SK-N-SH treated with all-trans-retinoic acid at 6 μM for 48 hours (cell line): ENCODE measurements around the gene CCDC197.

Experiments
- ATAC-seq: fragments of 200-7000 bp; cut with Tn5 transposase; 3 replicates; pipeline ENCODE4 v1.9.1; 2020; ENCODE audit warnings: mild to moderate bottlenecking, moderate library complexity
- ARNTL ChIP-seq: fragments of 450-650 bp; formaldehyde crosslinking; IDR thresholded peaks from 2 replicates; pipeline ENCODE4 v1.5.0; 2020; ENCODE audit warnings: low read depth, mild to moderate bottlenecking, moderate library complexity, borderline replicate concordance
- CSDC2 ChIP-seq: fragments of 250-450 bp; sonication (Bioruptor Pico); IDR thresholded peaks from 2 replicates; pipeline ENCODE4 v1.5.0; 2020; ENCODE audit warnings: mild to moderate bottlenecking, moderate library complexity
- CSRNP3 ChIP-seq: fragments of 250-450 bp; sonication (Bioruptor Pico); IDR thresholded peaks from 2 replicates; pipeline ENCODE4 v1.5.1; 2021; ENCODE audit warnings: mild to moderate bottlenecking, moderate library complexity
- ESRRG ChIP-seq: fragments of 250-450 bp; sonication (Bioruptor Pico); IDR thresholded peaks from 2 replicates; pipeline ENCODE4 v1.6.1; 2021; ENCODE audit warnings: mild to moderate bottlenecking
- GLIS3 ChIP-seq: fragments of 250-450 bp; sonication (Bioruptor Pico); IDR thresholded peaks from 2 replicates; pipeline ENCODE4 v1.5.0; 2020; ENCODE audit warnings: mild to moderate bottlenecking, moderate library complexity
- ISL1 ChIP-seq: fragments of 250-450 bp; sonication (Bioruptor Pico); IDR thresholded peaks from 2 replicates; pipeline ENCODE4 v2.1.2; 2022; ENCODE audit warnings: mild to moderate bottlenecking, moderate library complexity
- OSR1 ChIP-seq: fragments of 250-450 bp; sonication (Bioruptor Pico); IDR thresholded peaks from 2 replicates; pipeline ENCODE4 v1.8.0; 2022; ENCODE audit warnings: moderate library complexity, mild to moderate bottlenecking, inconsistent platforms
- PATZ1 ChIP-seq: fragments of 250-450 bp; sonication (Bioruptor Pico); IDR thresholded peaks from 2 replicates; pipeline ENCODE4 v1.8.0; 2020; ENCODE audit warnings: mild to moderate bottlenecking, moderate library complexity, borderline replicate concordance
- TCF4 ChIP-seq: fragments of 250-450 bp; sonication (Bioruptor Pico); IDR thresholded peaks from 2 replicates; pipeline ENCODE4 v1.8.0; 2021; ENCODE audit warnings: mild to moderate bottlenecking, moderate library complexity, borderline replicate concordance
- TOX ChIP-seq: fragments of 250-450 bp; sonication (Bioruptor Pico); IDR thresholded peaks from 2 replicates; pipeline ENCODE4 v1.8.0; 2021; ENCODE audit warnings: mild to moderate bottlenecking, moderate library complexity, borderline replicate concordance
- ZC3H10 ChIP-seq: fragments of 250-450 bp; sonication (Bioruptor Pico); IDR thresholded peaks from 2 replicates; pipeline ENCODE4 v1.5.1; 2021; ENCODE audit warnings: mild to moderate bottlenecking, moderate library complexity
- ZFP3 ChIP-seq: fragments of 250-450 bp; sonication (Bioruptor Pico); IDR thresholded peaks from 2 replicates; pipeline ENCODE4 v1.5.0; 2020; ENCODE audit warnings: mild to moderate bottlenecking, moderate library complexity
- ZFP30 ChIP-seq: fragments of 450-650 bp; formaldehyde crosslinking; IDR thresholded peaks from 2 replicates; pipeline ENCODE4 v1.5.0; 2022; ENCODE audit warnings: mild to moderate bottlenecking, moderate library complexity
- ZNF565 ChIP-seq: fragments of 450-650 bp; formaldehyde crosslinking; conservative IDR thresholded peaks from 2 replicates; pipeline ENCODE4 v1.5.0; 2020; ENCODE audit warnings: low read depth, mild to moderate bottlenecking, moderate library complexity
- ZNF70 ChIP-seq: fragments of 450-650 bp; formaldehyde crosslinking; IDR thresholded peaks from 2 replicates; pipeline ENCODE4 v1.5.0; 2020; ENCODE audit warnings: mild to moderate bottlenecking, moderate library complexity
- ZNF8 ChIP-seq: fragments of 450-650 bp; formaldehyde crosslinking; IDR thresholded peaks from 2 replicates; pipeline ENCODE4 v1.5.0; 2020; ENCODE audit warnings: mild to moderate bottlenecking, moderate library complexity
- TF ChIP-seq, protein P1 (sequence below): fragments of 250-450 bp; sonication (Bioruptor Pico); IDR thresholded peaks from 2 replicates; pipeline ENCODE4 v1.5.0; 2020; ENCODE audit warnings: mild to moderate bottlenecking, moderate library complexity
- TF ChIP-seq, protein P2 (sequence below): fragments of 250-450 bp; sonication (Bioruptor Pico); IDR thresholded peaks from 2 replicates; pipeline ENCODE4 v1.8.0; 2021; ENCODE audit warnings: low read depth, mild to moderate bottlenecking, moderate library complexity, borderline replicate concordance
- TF ChIP-seq, protein P3 (sequence below): fragments of 250-450 bp; sonication (Bioruptor Pico); IDR thresholded peaks from 2 replicates; pipeline ENCODE4 v1.5.1; 2020; ENCODE audit warnings: low read depth, mild to moderate bottlenecking, moderate library complexity

The CCDC197 gene

GRCh38 chr14:93954900-93955849 lies 41.9 kb upstream of the CCDC197 start:
- ATAC-seq, result no peak
- TF ChIP-seq ESRRG (no peak), ZNF70 (CRISPR knock-in tag) (no peak), ZFP3 (no peak)

GRCh38 chr14:93955850-93956481 lies 41.1 kb upstream of the CCDC197 start:
- ATAC-seq, result no peak
- TF ChIP-seq ZNF565 (CRISPR knock-in tag) (no peak), ISL1 (no peak), ZFP30 (CRISPR knock-in tag) (no peak), OSR1 (no peak), CSRNP3 (CRISPR knock-in tag) (no peak), ZNF8 (CRISPR knock-in tag) (no peak), ZC3H10 (CRISPR knock-in tag) (no peak), PATZ1 (CRISPR knock-in tag) (no peak), TCF4 (CRISPR knock-in tag) (no peak), GLIS3 (no peak), TOX (CRISPR knock-in tag) (no peak), ESRRG (no peak)
- TF ChIP-seq, protein P1, sequence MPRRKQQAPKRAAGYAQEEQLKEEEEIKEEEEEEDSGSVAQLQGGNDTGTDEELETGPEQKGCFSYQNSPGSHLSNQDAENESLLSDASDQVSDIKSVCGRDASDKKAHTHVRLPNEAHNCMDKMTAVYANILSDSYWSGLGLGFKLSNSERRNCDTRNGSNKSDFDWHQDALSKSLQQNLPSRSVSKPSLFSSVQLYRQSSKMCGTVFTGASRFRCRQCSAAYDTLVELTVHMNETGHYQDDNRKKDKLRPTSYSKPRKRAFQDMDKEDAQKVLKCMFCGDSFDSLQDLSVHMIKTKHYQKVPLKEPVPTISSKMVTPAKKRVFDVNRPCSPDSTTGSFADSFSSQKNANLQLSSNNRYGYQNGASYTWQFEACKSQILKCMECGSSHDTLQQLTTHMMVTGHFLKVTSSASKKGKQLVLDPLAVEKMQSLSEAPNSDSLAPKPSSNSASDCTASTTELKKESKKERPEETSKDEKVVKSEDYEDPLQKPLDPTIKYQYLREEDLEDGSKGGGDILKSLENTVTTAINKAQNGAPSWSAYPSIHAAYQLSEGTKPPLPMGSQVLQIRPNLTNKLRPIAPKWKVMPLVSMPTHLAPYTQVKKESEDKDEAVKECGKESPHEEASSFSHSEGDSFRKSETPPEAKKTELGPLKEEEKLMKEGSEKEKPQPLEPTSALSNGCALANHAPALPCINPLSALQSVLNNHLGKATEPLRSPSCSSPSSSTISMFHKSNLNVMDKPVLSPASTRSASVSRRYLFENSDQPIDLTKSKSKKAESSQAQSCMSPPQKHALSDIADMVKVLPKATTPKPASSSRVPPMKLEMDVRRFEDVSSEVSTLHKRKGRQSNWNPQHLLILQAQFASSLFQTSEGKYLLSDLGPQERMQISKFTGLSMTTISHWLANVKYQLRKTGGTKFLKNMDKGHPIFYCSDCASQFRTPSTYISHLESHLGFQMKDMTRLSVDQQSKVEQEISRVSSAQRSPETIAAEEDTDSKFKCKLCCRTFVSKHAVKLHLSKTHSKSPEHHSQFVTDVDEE (CRISPR knock-in tag), result no peak
- TF ChIP-seq, protein P2, sequence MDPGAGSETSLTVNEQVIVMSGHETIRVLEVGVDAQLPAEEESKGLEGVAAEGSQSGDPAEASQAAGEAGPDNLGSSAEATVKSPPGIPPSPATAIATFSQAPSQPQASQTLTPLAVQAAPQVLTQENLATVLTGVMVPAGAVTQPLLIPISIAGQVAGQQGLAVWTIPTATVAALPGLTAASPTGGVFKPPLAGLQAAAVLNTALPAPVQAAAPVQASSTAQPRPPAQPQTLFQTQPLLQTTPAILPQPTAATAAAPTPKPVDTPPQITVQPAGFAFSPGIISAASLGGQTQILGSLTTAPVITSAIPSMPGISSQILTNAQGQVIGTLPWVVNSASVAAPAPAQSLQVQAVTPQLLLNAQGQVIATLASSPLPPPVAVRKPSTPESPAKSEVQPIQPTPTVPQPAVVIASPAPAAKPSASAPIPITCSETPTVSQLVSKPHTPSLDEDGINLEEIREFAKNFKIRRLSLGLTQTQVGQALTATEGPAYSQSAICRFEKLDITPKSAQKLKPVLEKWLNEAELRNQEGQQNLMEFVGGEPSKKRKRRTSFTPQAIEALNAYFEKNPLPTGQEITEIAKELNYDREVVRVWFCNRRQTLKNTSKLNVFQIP (CRISPR knock-in tag), result no peak
- TF ChIP-seq, protein P3, sequence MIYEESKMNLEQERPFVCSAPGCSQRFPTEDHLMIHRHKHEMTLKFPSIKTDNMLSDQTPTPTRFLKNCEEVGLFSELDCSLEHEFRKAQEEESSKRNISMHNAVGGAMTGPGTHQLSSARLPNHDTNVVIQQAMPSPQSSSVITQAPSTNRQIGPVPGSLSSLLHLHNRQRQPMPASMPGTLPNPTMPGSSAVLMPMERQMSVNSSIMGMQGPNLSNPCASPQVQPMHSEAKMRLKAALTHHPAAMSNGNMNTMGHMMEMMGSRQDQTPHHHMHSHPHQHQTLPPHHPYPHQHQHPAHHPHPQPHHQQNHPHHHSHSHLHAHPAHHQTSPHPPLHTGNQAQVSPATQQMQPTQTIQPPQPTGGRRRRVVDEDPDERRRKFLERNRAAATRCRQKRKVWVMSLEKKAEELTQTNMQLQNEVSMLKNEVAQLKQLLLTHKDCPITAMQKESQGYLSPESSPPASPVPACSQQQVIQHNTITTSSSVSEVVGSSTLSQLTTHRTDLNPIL (CRISPR knock-in tag), result no peak

GRCh38 chr14:93956514-93957332 lies 40.4 kb upstream of the CCDC197 start:
- no peak for ATAC-seq
- no peak for TF ChIP-seq ZFP30 (CRISPR knock-in tag)
- no peak for TF ChIP-seq GLIS3
- no peak for TF ChIP-seq TCF4 (CRISPR knock-in tag)
- TF ChIP-seq CSDC2 (CRISPR knock-in tag), result no peak
- no peak for TF ChIP-seq PATZ1 (CRISPR knock-in tag)
- TF ChIP-seq ARNTL (CRISPR knock-in tag), result no peak
- no peak for TF ChIP-seq ZFP3
- TF ChIP-seq ESRRG, result no peak
- no peak for TF ChIP-seq ZNF565 (CRISPR knock-in tag)
- TF ChIP-seq ZNF70 (CRISPR knock-in tag), result no peak
